ENCODE measurements around the gene GRIA2. TPM values are rescaled to one million over a fixed set of nuclear protein-coding genes. Genes with fewer than 3 reads are reported as not detected.

The GRIA2 gene
- total and polyA plus RNA-seq, 2 donors (not counting 1 experiment from before 2014, with no cell fraction given), result not detected

DNA sequence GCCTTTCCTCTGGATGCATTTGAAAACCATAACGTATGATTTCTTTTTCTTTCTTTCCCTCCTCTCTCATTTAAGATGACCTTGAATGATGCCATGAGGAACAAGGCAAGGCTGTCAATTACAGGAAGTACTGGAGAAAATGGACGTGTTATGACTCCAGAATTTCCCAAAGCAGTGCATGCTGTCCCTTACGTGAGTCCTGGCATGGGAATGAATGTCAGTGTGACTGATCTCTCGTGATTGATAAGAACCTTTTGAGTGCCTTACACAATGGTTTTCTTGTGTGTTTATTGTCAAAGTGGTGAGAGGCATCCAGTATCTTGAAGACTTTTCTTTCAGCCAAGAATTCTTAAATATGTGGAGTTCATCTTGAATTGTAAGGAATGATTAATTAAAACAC lies 142.8 kb downstream of the GRIA2 start:
- no peak overlapping the region for H3K27ac Mint-ChIP-seq
- no peak for DNase-seq
- H4K20me1 ChIP-seq (ENCODE audit: control insufficient read depth, insufficient read depth, low read length, poor library complexity, severe bottlenecking), result no peaks in the 10 kb centered on the region
- POLR2A ChIA-PET, result no interaction called here
- H3K4me1 Mint-ChIP-seq, result no peaks in the 10 kb centered on the region
- no peaks in the 10 kb centered on the region for H3K9me3 ChIP-seq (ENCODE audit: control extremely low read depth in 1 of 3, control insufficient read depth in 2 of 3, insufficient read depth in 1 of 3, low read length in 2 of 3)
- ATAC-seq (ENCODE audit: low read depth), result no peak
- CTCF ChIA-PET, result no interaction called here
- intact Hi-C loops (cut with micrococcal nuclease), result no loop called here
- no peaks in the 10 kb centered on the region for H3K36me3 ChIP-seq (replicated peaks in 1 of 2; ENCODE audit: control extremely low read depth in 1 of 2, control insufficient read depth in 1 of 2, extremely low read depth in 1 of 2, insufficient read depth in 2 of 2, low read length in 1 of 2)
- H3K9me3 Mint-ChIP-seq (ENCODE audit: insufficient read depth), result no peaks in the 10 kb centered on the region
- H3K27me3 ChIP-seq (replicated peaks in 1 of 4; ENCODE audit: control extremely low read depth in 1 of 4, control insufficient read depth in 3 of 4, insufficient read depth in 4 of 4, low read length in 3 of 4), result no peaks in the 10 kb centered on the region
- no peak overlapping the region for H3K4me3 Mint-ChIP-seq
- no peaks in the 10 kb centered on the region for H3K27me3 Mint-ChIP-seq
- no peak overlapping the region for H3K4me2 ChIP-seq (replicated peaks; ENCODE audit: low read depth, low read length, poor library complexity, severe bottlenecking)
- no peaks in the 10 kb centered on the region for H3K79me2 ChIP-seq (ENCODE audit: control insufficient read depth, insufficient read depth, low read length)
- H3K4me3 ChIP-seq (ENCODE audit: control extremely low read depth in 1 of 5, extremely low read depth in 1 of 5, insufficient read depth in 1 of 5, low read depth in 2 of 5, low read length in 4 of 5), result no peak overlapping the region
- WGBS (ENCODE audit: insufficient coverage), result 54% methylated on average over 3 of the region's 4 CpGs
- no peak overlapping the region for H3K9ac ChIP-seq (ENCODE audit: low read length)
- no peak for TF ChIP-seq EZH2 (IDR thresholded peaks at IDR 0.05; ENCODE audit: borderline replicate concordance, insufficient read depth, low read depth, low read length, poor library complexity, severe bottlenecking)
- TF ChIP-seq, protein P1, sequence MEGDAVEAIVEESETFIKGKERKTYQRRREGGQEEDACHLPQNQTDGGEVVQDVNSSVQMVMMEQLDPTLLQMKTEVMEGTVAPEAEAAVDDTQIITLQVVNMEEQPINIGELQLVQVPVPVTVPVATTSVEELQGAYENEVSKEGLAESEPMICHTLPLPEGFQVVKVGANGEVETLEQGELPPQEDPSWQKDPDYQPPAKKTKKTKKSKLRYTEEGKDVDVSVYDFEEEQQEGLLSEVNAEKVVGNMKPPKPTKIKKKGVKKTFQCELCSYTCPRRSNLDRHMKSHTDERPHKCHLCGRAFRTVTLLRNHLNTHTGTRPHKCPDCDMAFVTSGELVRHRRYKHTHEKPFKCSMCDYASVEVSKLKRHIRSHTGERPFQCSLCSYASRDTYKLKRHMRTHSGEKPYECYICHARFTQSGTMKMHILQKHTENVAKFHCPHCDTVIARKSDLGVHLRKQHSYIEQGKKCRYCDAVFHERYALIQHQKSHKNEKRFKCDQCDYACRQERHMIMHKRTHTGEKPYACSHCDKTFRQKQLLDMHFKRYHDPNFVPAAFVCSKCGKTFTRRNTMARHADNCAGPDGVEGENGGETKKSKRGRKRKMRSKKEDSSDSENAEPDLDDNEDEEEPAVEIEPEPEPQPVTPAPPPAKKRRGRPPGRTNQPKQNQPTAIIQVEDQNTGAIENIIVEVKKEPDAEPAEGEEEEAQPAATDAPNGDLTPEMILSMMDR (IDR thresholded peaks at IDR 0.05), result no peak
- H3K4me1 ChIP-seq (ENCODE audit: control insufficient read depth in 2 of 2, insufficient read depth in 2 of 2, low read length in 2 of 2), result no peaks in the 10 kb centered on the region
- H3K27ac ChIP-seq (ENCODE audit: low read length in 2 of 2), result no peak overlapping the region
- no peak overlapping the region for H2AFZ ChIP-seq (ENCODE audit: insufficient read depth, low read depth, low read length, poor library complexity, severe bottlenecking)

DNA sequence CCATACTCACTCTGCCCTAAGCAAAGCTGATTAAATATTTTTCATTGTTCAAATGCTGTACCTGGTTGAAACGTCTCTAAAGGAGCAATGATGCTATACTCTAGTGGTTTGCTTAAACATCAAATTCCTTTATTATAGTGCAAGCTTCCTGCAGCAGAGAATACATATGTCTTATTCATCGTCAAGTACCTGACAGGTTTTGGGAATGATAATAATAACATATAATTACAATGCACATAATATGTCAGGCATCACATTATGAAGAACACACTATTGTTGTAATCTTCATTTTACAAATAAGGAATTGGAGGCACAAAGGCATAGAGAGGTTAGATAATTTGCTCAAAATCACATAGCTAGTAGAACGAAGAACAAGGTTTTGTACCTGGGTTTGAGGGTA lies 151.6 kb downstream of the GRIA2 start:
- intact Hi-C loops (cut with micrococcal nuclease), result no loop called here
- Histone ChIP-seq H3K36me3 (replicated peaks in 1 of 2; ENCODE audit: control extremely low read depth in 1 of 2, control insufficient read depth in 1 of 2, extremely low read depth in 1 of 2, insufficient read depth in 2 of 2, low read length in 1 of 2) (no peaks in the 10 kb centered on the region), H3K9ac (ENCODE audit: low read length) (no peak overlapping the region), H2AFZ (ENCODE audit: insufficient read depth, low read depth, low read length, poor library complexity, severe bottlenecking) (no peak overlapping the region), H3K4me1 (ENCODE audit: control insufficient read depth in 2 of 2, insufficient read depth in 2 of 2, low read length in 2 of 2) (no peaks in the 10 kb centered on the region), H3K4me3 (ENCODE audit: control extremely low read depth in 1 of 5, extremely low read depth in 1 of 5, insufficient read depth in 1 of 5, low read depth in 2 of 5, low read length in 4 of 5) (no peak overlapping the region), H4K20me1 (ENCODE audit: control insufficient read depth, insufficient read depth, low read length, poor library complexity, severe bottlenecking) (no peaks in the 10 kb centered on the region), H3K27ac (ENCODE audit: low read length in 2 of 2) (no peak overlapping the region), H3K27me3 (replicated peaks in 1 of 4; ENCODE audit: control extremely low read depth in 1 of 4, control insufficient read depth in 3 of 4, insufficient read depth in 4 of 4, low read length in 3 of 4) (no peaks in the 10 kb centered on the region), H3K79me2 (ENCODE audit: control insufficient read depth, insufficient read depth, low read length) (no peaks in the 10 kb centered on the region), H3K4me2 (replicated peaks; ENCODE audit: low read depth, low read length, poor library complexity, severe bottlenecking) (no peak overlapping the region), H3K9me3 (ENCODE audit: control extremely low read depth in 1 of 3, control insufficient read depth in 2 of 3, insufficient read depth in 1 of 3, low read length in 2 of 3) (no peaks in the 10 kb centered on the region)
- Mint-ChIP-seq H3K9me3 (ENCODE audit: insufficient read depth) (no peaks in the 10 kb centered on the region), H3K27me3 (no peaks in the 10 kb centered on the region), H3K27ac (no peak overlapping the region), H3K4me3 (no peak overlapping the region), H3K4me1 (no peaks in the 10 kb centered on the region)
- DNase-seq (no peak), ATAC-seq (ENCODE audit: low read depth) (no peak)
- CTCF ChIA-PET, result no interaction called here
- POLR2A ChIA-PET, result no interaction called here
- WGBS (ENCODE audit: insufficient coverage), result no CpG with 5 or more reads among the region's 3 CpGs
- TF ChIP-seq, protein P1 (IDR thresholded peaks at IDR 0.05), result no peak
- no peak for TF ChIP-seq EZH2 (IDR thresholded peaks at IDR 0.05; ENCODE audit: borderline replicate concordance, insufficient read depth, low read depth, low read length, poor library complexity, severe bottlenecking)
